ENCODE data around the gene H6PD.

The H6PD gene

GRCh38 chr1:9256332-9256731 is 21.8 kb downstream of the H6PD start (continued):
- TF ChIP-seq CSRNP3 (CRISPR knock-in tag; IDR thresholded peaks at IDR 0.05) = no peak
- no peak for TF ChIP-seq ZNF70 (CRISPR knock-in tag; IDR thresholded peaks at IDR 0.05)
- no peak for TF ChIP-seq OSR1 (CRISPR knock-in tag; IDR thresholded peaks at IDR 0.05)
- TF ChIP-seq ZC3H10 (CRISPR knock-in tag; IDR thresholded peaks at IDR 0.05) = no peak

- ATAC-seq = no peak
- TF ChIP-seq ZNF70 (CRISPR knock-in tag; IDR thresholded peaks at IDR 0.05) (no peak), ZFP30 (CRISPR knock-in tag; IDR thresholded peaks at IDR 0.05) (no peak), BACH2 (CRISPR knock-in tag; IDR thresholded peaks at IDR 0.05; ENCODE audit: borderline replicate concordance) (no peak), ZFP3 (CRISPR knock-in tag; IDR thresholded peaks at IDR 0.05) (no peak), RARB (CRISPR knock-in tag; IDR thresholded peaks at IDR 0.05) (no peak), ZNF565 (CRISPR knock-in tag; conservative IDR thresholded peaks at IDR 0.05; ENCODE audit: low read depth) (no peak), ZC3H10 (CRISPR knock-in tag; IDR thresholded peaks at IDR 0.05) (no peak), TOX (CRISPR knock-in tag; IDR thresholded peaks at IDR 0.05; ENCODE audit: borderline replicate concordance) (no peak), GLIS3 (CRISPR knock-in tag; IDR thresholded peaks at IDR 0.05) (no peak), ARNTL (CRISPR knock-in tag; IDR thresholded peaks at IDR 0.05; ENCODE audit: borderline replicate concordance, low read depth) (no peak), OSR1 (CRISPR knock-in tag; IDR thresholded peaks at IDR 0.05) (no peak), PPARA (CRISPR knock-in tag; IDR thresholded peaks at IDR 0.05; ENCODE audit: borderline replicate concordance) (no peak), ESRRG (CRISPR knock-in tag; IDR thresholded peaks at IDR 0.05) (no peak), ZNF8 (CRISPR knock-in tag; IDR thresholded peaks at IDR 0.05) (no peak), CSRNP3 (CRISPR knock-in tag; IDR thresholded peaks at IDR 0.05) (no peak), SNAI2 (CRISPR knock-in tag; IDR thresholded peaks at IDR 0.05) (no peak), ISL1 (CRISPR knock-in tag; IDR thresholded peaks at IDR 0.05) (no peak), PATZ1 (CRISPR knock-in tag; IDR thresholded peaks at IDR 0.05; ENCODE audit: borderline replicate concordance) (no peak)
Observed at GRCh38 chr1:9257851-9258250, 23.3 kb downstream of the H6PD start.

GRCh38 chr1:9258629-9259028 is 24.1 kb downstream of the H6PD start:
- no peak for ATAC-seq
- no peak for TF ChIP-seq TOX (CRISPR knock-in tag; IDR thresholded peaks at IDR 0.05; ENCODE audit: borderline replicate concordance)
- no peak for TF ChIP-seq GLIS3 (CRISPR knock-in tag; IDR thresholded peaks at IDR 0.05)
- TF ChIP-seq ZC3H10 (CRISPR knock-in tag; IDR thresholded peaks at IDR 0.05) = no peak
- TF ChIP-seq SNAI2 (CRISPR knock-in tag; IDR thresholded peaks at IDR 0.05) = no peak
- no peak for TF ChIP-seq ZFP30 (CRISPR knock-in tag; IDR thresholded peaks at IDR 0.05)
- no peak for TF ChIP-seq CSRNP3 (CRISPR knock-in tag; IDR thresholded peaks at IDR 0.05)

- ATAC-seq = no peak
- no peak for TF ChIP-seq ZFP30 (CRISPR knock-in tag; IDR thresholded peaks at IDR 0.05)
- no peak for TF ChIP-seq TSHZ2 (CRISPR knock-in tag; IDR thresholded peaks at IDR 0.05)
- no peak for TF ChIP-seq CREB5 (CRISPR knock-in tag; IDR thresholded peaks at IDR 0.05; ENCODE audit: low read depth)
- TF ChIP-seq SNAI2 (CRISPR knock-in tag; IDR thresholded peaks at IDR 0.05) = no peak
- no peak for TF ChIP-seq OSR1 (CRISPR knock-in tag; IDR thresholded peaks at IDR 0.05)
- TF ChIP-seq TOX (CRISPR knock-in tag; IDR thresholded peaks at IDR 0.05; ENCODE audit: borderline replicate concordance) = no peak
- no peak for TF ChIP-seq ZNF8 (CRISPR knock-in tag; IDR thresholded peaks at IDR 0.05)
- no peak for TF ChIP-seq ZNF70 (CRISPR knock-in tag; IDR thresholded peaks at IDR 0.05)
- no peak for TF ChIP-seq ZFP3 (CRISPR knock-in tag; IDR thresholded peaks at IDR 0.05)
- TF ChIP-seq ZC3H10 (CRISPR knock-in tag; IDR thresholded peaks at IDR 0.05) = no peak
- TF ChIP-seq POU6F1 (CRISPR knock-in tag; IDR thresholded peaks at IDR 0.05; ENCODE audit: borderline replicate concordance, low read depth) = no peak
- no peak for TF ChIP-seq ISL1 (CRISPR knock-in tag; IDR thresholded peaks at IDR 0.05)
- TF ChIP-seq TCF4 (CRISPR knock-in tag; IDR thresholded peaks at IDR 0.05; ENCODE audit: borderline replicate concordance) = no peak
- no peak for TF ChIP-seq CSDC2 (CRISPR knock-in tag; IDR thresholded peaks at IDR 0.05)
Observed at GRCh38 chr1:9260059-9260766, 25.6 kb downstream of the H6PD start.

Data from SK-N-SH treated with all-trans-retinoic acid at 6 μM for 48 hours (cell line).